Measurements from ENCODE around the gene SPATS2.
"Not testable (repeated sequence)": the region's sequence is repeated elsewhere in the genome, so short reads cannot be mapped to it uniquely, and the experiment has no call there.

SPATS2 gene

GRCh38 chr12:49525942-49526341 lies 158.7 kb downstream of the SPATS2 start:
- no peak for DNase-seq

- no peak for DNase-seq
These were observed 160.3 kb downstream of the SPATS2 start for GRCh38 chr12:49527361-49528130.

- DNase-seq: no peak
These were observed 162.2 kb downstream of the SPATS2 start for GRCh38 chr12:49529414-49529813.

- DNase-seq: no peak
These were observed 164.5 kb downstream of the SPATS2 start for GRCh38 chr12:49531745-49532144.

- DNase-seq: no peak
These were observed 166.1 kb downstream of the SPATS2 start for GRCh38 chr12:49533331-49533730.

GRCh38 chr12:49534122-49534521 lies 166.9 kb downstream of the SPATS2 start:
- not testable (repeated sequence) for DNase-seq

GRCh38 chr12:49534731-49535278 lies 167.5 kb downstream of the SPATS2 start:
- no peak for DNase-seq

GRCh38 chr12:49535921-49536525 lies 168.8 kb downstream of the SPATS2 start:
- DNase-seq: no peak

- no peak for DNase-seq
These were observed 169.3 kb downstream of the SPATS2 start for GRCh38 chr12:49536526-49537071.

- no peak for DNase-seq
These were observed 170.0 kb downstream of the SPATS2 start for GRCh38 chr12:49537231-49537751.

- peak; percentile 46 for DNase-seq
These were observed 170.7 kb downstream of the SPATS2 start for GRCh38 chr12:49537752-49538509.

GRCh38 chr12:49538510-49539403 lies 171.5 kb downstream of the SPATS2 start, which contains the start of gene KCNH3:
Gene KCNH3 (plus strand): TSS chr12:49539030. CDS start chr12:49539417, 387 bp downstream.
- DNase-seq: peak; percentile 65

GRCh38 chr12:49539406-49540228 lies 172.4 kb downstream of the SPATS2 start:
- no peak for DNase-seq

GRCh38 chr12:49540229-49541139 lies 173.2 kb downstream of the SPATS2 start:
- peak; percentile 52 for DNase-seq

- DNase-seq: no peak
These were observed 174.0 kb downstream of the SPATS2 start for GRCh38 chr12:49541140-49541861.

GRCh38 chr12:49541911-49542505 lies 174.7 kb downstream of the SPATS2 start:
- no peak for DNase-seq

GRCh38 chr12:49542592-49543160 lies 175.4 kb downstream of the SPATS2 start:
- DNase-seq: no peak

Measured in NCI-H510A treated with DMSO at 0.1 percent for 48 hours (cell line).